RPMI8226 (cell line): ENCODE results near the gene BCDIN3D.

Experiments used
- DNase-seq: peaks from one replicate; pipeline ENCODE4 v3.0.0-alpha.2; 2015

BCDIN3D gene

GRCh38 chr12:49795654-49796105 is 47.2 kb downstream of the BCDIN3D start:
- DNase-seq = no peak

- DNase-seq = no peak
Measured at GRCh38 chr12:49794811-49795653, 47.9 kb downstream of the BCDIN3D start.

GRCh38 chr12:49794021-49794420 is 48.9 kb downstream of the BCDIN3D start:
- no peak for DNase-seq

- DNase-seq = no peak
Measured at GRCh38 chr12:49793620-49794019, 49.3 kb downstream of the BCDIN3D start.

- no peak for DNase-seq
Measured at GRCh38 chr12:49792976-49793580, 49.8 kb downstream of the BCDIN3D start.

- no peak for DNase-seq
Measured at GRCh38 chr12:49792181-49792970, 50.5 kb downstream of the BCDIN3D start.

- no peak for DNase-seq
Measured at GRCh38 chr12:49791700-49792099, 51.2 kb downstream of the BCDIN3D start.

GRCh38 chr12:49790741-49791555 is 52.0 kb downstream of the BCDIN3D start:
- DNase-seq = no peak

- DNase-seq = peak; percentile 44
Measured at GRCh38 chr12:49789992-49790391, 52.9 kb downstream of the BCDIN3D start.

- DNase-seq = no peak
Measured at GRCh38 chr12:49787672-49788071, 55.2 kb downstream of the BCDIN3D start.
